Measurements from ENCODE around the gene CCDC24. TPM values are rescaled to one million over a fixed set of nuclear protein-coding genes. Genes with fewer than 3 reads are reported as not detected.

Gene CCDC24
- total RNA-seq, 4 donors from 2014 or later: 0.73 to 2.9 (median 1.2) TPM

DNA sequence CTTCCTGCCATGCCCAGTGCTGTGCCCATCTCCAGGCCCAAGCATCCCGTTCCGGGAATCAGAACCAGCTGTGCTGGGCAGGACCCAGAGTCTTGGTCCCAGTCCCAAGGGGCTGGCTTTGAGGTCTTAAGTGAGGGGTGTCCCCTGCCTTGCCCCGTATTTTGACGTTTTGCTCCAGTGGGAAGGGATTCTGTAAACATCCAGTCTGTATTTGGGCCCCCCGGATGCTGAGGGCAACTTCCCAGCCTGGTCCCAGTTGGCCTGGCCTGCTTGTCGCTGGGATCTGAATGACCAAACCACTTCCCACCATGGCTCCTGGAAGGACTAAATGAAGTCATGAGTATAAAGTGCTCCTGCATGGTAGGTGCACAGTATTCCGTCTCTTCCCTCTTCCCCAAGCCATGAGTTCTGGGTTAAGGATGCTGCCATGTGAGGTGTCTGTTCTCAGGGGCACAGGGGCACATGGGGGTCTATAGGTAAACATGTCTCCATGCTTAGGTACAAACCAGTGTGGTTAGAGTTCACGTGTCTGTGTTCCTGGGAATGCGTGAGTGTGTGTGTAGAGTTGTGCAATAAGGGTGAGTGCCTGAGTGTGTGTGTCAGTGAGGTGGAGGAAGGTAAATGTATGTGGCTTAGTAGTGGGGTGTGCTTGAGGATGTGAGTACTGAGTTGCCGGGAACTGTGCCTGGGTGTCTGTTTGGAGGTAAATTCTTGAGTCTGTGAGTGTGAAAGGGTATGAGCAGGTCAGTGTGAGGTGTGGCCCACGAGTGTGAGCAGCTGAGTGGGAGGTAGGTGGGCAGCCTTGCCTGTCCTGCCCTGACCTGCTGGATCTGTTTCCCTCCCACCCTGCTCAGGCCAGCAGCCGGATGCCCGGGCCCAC lies 10.9 kb upstream of the CCDC24 start:
- no peaks in the 10 kb centered on the region for H3K27me3 ChIP-seq
- DNase-seq: no peak
- in situ Hi-C loops (cut with MboI; ENCODE audit: low sequenced_read_pairs in 4 of 4): no loop called here
- peaks cover 23 to 32% of the 10 kb centered on the region in 2 donors for H3K4me1 ChIP-seq
- peak overlapping the region in 3 of 4 donors; percentile 60 to 70 (median 64) for H3K27ac ChIP-seq
- peak overlapping the region; percentile 63 to 92 (median 68) for H3K4me3 ChIP-seq
- intact Hi-C loops (cut with DNase I; ENCODE audit: low total_unique reads): loop anchor here (1.0 kb wide), 1 partner anchor 11 kb away; the partner anchor contains the start of gene CCDC24
- ATAC-seq: no peak
- no peak for TF ChIP-seq POLR2A (IDR thresholded peaks at IDR 0.05)
- TF ChIP-seq, protein P1, sequence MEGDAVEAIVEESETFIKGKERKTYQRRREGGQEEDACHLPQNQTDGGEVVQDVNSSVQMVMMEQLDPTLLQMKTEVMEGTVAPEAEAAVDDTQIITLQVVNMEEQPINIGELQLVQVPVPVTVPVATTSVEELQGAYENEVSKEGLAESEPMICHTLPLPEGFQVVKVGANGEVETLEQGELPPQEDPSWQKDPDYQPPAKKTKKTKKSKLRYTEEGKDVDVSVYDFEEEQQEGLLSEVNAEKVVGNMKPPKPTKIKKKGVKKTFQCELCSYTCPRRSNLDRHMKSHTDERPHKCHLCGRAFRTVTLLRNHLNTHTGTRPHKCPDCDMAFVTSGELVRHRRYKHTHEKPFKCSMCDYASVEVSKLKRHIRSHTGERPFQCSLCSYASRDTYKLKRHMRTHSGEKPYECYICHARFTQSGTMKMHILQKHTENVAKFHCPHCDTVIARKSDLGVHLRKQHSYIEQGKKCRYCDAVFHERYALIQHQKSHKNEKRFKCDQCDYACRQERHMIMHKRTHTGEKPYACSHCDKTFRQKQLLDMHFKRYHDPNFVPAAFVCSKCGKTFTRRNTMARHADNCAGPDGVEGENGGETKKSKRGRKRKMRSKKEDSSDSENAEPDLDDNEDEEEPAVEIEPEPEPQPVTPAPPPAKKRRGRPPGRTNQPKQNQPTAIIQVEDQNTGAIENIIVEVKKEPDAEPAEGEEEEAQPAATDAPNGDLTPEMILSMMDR (IDR thresholded peaks at IDR 0.05 in 4 of 5, conservative IDR thresholded peaks at IDR 0.05 in 1 of 5): no peak
- peaks cover 0 to 32% of the 10 kb centered on the region in 2 donors for H3K36me3 ChIP-seq
- no peaks in the 10 kb centered on the region for H3K9me3 ChIP-seq

GRCh38 chr1:43981135-43981491 lies 10.3 kb upstream of the CCDC24 start:
- peaks cover 0 to 31% of the 10 kb centered on the region in 2 donors for H3K36me3 ChIP-seq
- H3K27me3 ChIP-seq: no peaks in the 10 kb centered on the region
- no peak overlapping the region for H3K4me3 ChIP-seq
- intact Hi-C loops (cut with DNase I; ENCODE audit: low total_unique reads): no loop called here
- H3K27ac ChIP-seq: no peak overlapping the region
- H3K9me3 ChIP-seq: no peaks in the 10 kb centered on the region
- no peak for DNase-seq
- TF ChIP-seq, protein P1 (IDR thresholded peaks at IDR 0.05 in 4 of 5, conservative IDR thresholded peaks at IDR 0.05 in 1 of 5): no peak
- TF ChIP-seq POLR2A (IDR thresholded peaks at IDR 0.05): no peak
- in situ Hi-C loops (cut with MboI; ENCODE audit: low sequenced_read_pairs in 4 of 4): no loop called here
- ATAC-seq: no peak
- peaks cover 16 to 26% of the 10 kb centered on the region in 2 donors for H3K4me1 ChIP-seq

GRCh38 chr1:43981636-43982035 lies 9.8 kb upstream of the CCDC24 start:
- ATAC-seq (no peak), DNase-seq (no peak)
- Histone ChIP-seq H3K4me1 (peaks cover 11 to 21% of the 10 kb centered on the region in 2 donors), H3K27me3 (no peaks in the 10 kb centered on the region), H3K27ac (no peak overlapping the region), H3K36me3 (peaks cover 0 to 26% of the 10 kb centered on the region in 2 donors), H3K9me3 (no peaks in the 10 kb centered on the region), H3K4me3 (no peak overlapping the region)
- intact Hi-C loops (cut with DNase I; ENCODE audit: low total_unique reads): no loop called here
- in situ Hi-C loops (cut with MboI; ENCODE audit: low sequenced_read_pairs in 4 of 4): no loop called here
- TF ChIP-seq POLR2A (IDR thresholded peaks at IDR 0.05): no peak
- TF ChIP-seq, protein P1 (IDR thresholded peaks at IDR 0.05 in 4 of 5, conservative IDR thresholded peaks at IDR 0.05 in 1 of 5): no peak

GRCh38 chr1:43982241-43982640 lies 9.2 kb upstream of the CCDC24 start:
- peaks cover 8 to 17% of the 10 kb centered on the region in 2 donors for H3K4me1 ChIP-seq
- in situ Hi-C loops (cut with MboI; ENCODE audit: low sequenced_read_pairs in 4 of 4): no loop called here

More at GRCh38 chr1:43982241-43982640, 9.2 kb upstream of the CCDC24 start:
- no peak for ATAC-seq
- intact Hi-C loops (cut with DNase I; ENCODE audit: low total_unique reads): no loop called here
- no peak overlapping the region for H3K4me3 ChIP-seq
- TF ChIP-seq POLR2A (IDR thresholded peaks at IDR 0.05): no peak
- TF ChIP-seq, protein P1 (IDR thresholded peaks at IDR 0.05 in 4 of 5, conservative IDR thresholded peaks at IDR 0.05 in 1 of 5): no peak
- H3K27ac ChIP-seq: no peak overlapping the region
- no peaks in the 10 kb centered on the region for H3K27me3 ChIP-seq
- H3K36me3 ChIP-seq: peaks cover 0 to 19% of the 10 kb centered on the region in 2 donors
- no peaks in the 10 kb centered on the region for H3K9me3 ChIP-seq
- DNase-seq: no peak

Measured in gastrocnemius medialis (tissue), 4 donors.